ENCODE measurements around the gene ITCH.

- TF ChIP-seq, protein P1, sequence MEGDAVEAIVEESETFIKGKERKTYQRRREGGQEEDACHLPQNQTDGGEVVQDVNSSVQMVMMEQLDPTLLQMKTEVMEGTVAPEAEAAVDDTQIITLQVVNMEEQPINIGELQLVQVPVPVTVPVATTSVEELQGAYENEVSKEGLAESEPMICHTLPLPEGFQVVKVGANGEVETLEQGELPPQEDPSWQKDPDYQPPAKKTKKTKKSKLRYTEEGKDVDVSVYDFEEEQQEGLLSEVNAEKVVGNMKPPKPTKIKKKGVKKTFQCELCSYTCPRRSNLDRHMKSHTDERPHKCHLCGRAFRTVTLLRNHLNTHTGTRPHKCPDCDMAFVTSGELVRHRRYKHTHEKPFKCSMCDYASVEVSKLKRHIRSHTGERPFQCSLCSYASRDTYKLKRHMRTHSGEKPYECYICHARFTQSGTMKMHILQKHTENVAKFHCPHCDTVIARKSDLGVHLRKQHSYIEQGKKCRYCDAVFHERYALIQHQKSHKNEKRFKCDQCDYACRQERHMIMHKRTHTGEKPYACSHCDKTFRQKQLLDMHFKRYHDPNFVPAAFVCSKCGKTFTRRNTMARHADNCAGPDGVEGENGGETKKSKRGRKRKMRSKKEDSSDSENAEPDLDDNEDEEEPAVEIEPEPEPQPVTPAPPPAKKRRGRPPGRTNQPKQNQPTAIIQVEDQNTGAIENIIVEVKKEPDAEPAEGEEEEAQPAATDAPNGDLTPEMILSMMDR (IDR thresholded peaks at IDR 0.05) = no peak
- no peak for TF ChIP-seq POLR2A (IDR thresholded peaks at IDR 0.05)
Measured at GRCh38 chr20:34549291-34549928, 186.3 kb downstream of the ITCH start.
